Upper lobe of left lung (tissue), 4 donors: ENCODE measurements around the gene SPATA3.

Experiments
- EP300 ChIP-seq, 4 donors: sonication (generic); formaldehyde crosslinking; IDR thresholded peaks; one replicate each; pipeline ENCODE4 v1.5.1; 2017; ENCODE audit warnings: antibody characterized with exemption in 4 of 4, control low read depth in 2 of 4
- POLR2A ChIP-seq, 4 donors: fragments of 450-650 bp; IDR thresholded peaks; one replicate each; pipeline ENCODE4 v1.5.1; 2016 to 2017; ENCODE audit warnings: antibody characterized with exemption in 4 of 4, mild to moderate bottlenecking in 2 of 4
- POLR2AphosphoS5 ChIP-seq, 2 donors: sonication (generic); formaldehyde crosslinking; IDR thresholded peaks; one replicate each; pipeline ENCODE4 v1.5.1; 2017; ENCODE audit warnings: antibody characterized with exemption in 2 of 2
- TF ChIP-seq, protein P1 (sequence below), 6 experiments: fragments of 450-650 bp in 4 of 6; fragments of 200-600 bp in 2 of 6; sonication (generic) in 2 of 6; IDR thresholded peaks; one replicate each; pipeline ENCODE4 v1.5.1; 2016 to 2019; ENCODE audit warnings: antibody characterized with exemption in 6 of 6

DNA sequence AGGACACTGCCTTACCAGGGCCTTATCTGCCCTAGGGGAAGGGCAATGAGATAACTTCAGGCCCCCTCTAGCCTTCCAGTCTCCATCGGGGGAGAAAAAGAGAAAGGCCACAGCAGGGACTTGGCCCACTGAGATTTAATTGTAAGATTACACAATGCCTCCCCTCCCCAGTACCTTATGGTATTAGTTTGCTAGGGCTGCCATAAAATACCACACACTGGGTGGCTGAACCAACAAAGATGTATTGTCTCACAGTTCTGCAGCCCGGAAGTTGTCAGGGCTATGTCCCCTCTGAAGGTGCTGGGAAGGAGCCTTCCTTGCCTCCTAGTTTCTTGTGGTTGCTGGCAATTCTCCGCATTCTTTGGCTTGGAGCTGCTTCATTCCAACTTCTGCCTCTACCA lies 34.8 kb upstream of the SPATA3 start:
- TF ChIP-seq, protein P1, sequence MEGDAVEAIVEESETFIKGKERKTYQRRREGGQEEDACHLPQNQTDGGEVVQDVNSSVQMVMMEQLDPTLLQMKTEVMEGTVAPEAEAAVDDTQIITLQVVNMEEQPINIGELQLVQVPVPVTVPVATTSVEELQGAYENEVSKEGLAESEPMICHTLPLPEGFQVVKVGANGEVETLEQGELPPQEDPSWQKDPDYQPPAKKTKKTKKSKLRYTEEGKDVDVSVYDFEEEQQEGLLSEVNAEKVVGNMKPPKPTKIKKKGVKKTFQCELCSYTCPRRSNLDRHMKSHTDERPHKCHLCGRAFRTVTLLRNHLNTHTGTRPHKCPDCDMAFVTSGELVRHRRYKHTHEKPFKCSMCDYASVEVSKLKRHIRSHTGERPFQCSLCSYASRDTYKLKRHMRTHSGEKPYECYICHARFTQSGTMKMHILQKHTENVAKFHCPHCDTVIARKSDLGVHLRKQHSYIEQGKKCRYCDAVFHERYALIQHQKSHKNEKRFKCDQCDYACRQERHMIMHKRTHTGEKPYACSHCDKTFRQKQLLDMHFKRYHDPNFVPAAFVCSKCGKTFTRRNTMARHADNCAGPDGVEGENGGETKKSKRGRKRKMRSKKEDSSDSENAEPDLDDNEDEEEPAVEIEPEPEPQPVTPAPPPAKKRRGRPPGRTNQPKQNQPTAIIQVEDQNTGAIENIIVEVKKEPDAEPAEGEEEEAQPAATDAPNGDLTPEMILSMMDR (IDR thresholded peaks at IDR 0.05) = no peak
- TF ChIP-seq POLR2A (IDR thresholded peaks at IDR 0.05) (no peak), POLR2AphosphoS5 (IDR thresholded peaks at IDR 0.05) (no peak), EP300 (IDR thresholded peaks at IDR 0.05) (no peak)
